ENCODE measurements around the gene WFIKKN1.
"Not testable (repeated sequence)": the region's sequence is repeated elsewhere in the genome, so short reads cannot be mapped to it uniquely, and the experiment has no call there.

WFIKKN1 gene

DNA sequence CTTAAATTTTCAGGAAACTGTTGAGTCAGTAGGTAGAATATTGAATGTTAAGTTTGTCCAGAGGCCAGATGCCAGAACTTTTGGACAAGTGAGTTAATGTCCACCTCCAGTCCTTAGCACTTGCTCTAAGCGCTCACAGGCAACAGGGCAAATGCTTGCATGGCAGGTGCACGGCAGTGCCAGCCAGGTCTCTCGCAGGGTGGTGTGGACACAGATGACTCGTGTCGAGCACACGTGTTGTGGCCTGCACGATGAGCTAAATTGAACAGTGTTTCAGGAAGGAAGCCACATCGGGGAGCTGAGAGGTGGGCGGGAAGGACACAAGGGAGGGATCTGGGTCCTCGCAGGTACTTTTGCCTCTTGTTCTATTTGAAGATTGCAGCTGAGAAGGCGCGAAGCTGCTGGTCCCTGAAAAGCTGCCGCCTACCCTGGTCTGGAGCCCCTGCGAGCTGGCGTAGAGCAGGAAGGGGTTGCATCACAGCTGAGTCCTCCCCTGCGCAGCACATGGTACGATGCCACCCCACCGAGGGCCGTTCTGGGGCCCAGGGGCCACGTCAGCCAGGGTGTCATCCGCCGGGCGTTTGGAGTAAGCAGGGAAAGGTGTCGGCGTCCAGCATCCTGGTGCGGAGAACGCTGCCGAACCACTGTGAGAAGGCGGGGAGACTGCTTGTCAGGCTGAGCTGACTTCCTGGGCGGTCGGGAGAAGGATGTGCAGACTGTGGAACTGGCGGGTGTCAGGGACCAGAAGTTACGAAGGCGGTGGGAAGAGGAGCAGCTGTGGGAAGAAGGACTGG, 34.6 kb upstream of the WFIKKN1 start:
- DNase-seq: no peak

DNA sequence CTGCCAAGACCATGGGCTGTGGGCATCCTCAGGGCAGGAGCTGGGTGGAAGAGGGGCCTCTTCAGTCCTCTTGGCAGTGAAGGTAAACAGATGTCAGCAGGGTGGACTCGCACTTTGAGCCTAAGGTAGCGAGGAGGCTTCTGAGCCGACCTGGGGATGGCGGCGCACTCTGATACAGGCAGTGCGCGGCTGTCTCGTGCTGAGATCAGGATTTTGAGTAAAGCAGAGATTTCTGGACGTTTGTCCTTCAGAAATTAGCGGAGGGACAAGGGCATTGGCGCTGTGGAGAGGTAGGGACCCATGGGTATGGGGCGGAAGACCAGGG, 34.1 kb upstream of the WFIKKN1 start:
- DNase-seq: no peak

- not testable (repeated sequence) for DNase-seq
Measured at GRCh38 chr16:597655-598054, 33.1 kb upstream of the WFIKKN1 start.

GRCh38 chr16:598823-599739, 31.7 kb upstream of the WFIKKN1 start:
- DNase-seq: no peak

DNA sequence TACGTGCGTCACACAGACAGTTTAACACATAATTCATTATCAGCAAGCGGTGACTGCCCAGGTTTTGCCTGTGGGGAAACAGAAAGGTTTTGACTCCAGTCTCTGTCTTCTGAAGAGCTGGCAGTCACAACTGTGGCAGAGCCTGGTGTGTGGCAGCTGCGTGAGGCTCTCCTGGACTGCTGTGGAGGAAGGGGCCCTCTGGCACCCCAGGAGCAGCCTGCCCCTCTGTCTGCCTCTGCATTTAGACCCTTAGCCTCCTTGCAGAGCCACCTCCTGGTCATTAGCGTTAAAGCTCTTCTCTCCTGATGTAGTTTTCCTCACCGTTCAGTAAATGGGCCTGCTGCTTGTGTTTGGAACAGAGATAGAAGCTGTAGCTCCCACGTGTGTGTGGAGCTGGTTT, 30.0 kb upstream of the WFIKKN1 start:
- no peak for DNase-seq

DNA sequence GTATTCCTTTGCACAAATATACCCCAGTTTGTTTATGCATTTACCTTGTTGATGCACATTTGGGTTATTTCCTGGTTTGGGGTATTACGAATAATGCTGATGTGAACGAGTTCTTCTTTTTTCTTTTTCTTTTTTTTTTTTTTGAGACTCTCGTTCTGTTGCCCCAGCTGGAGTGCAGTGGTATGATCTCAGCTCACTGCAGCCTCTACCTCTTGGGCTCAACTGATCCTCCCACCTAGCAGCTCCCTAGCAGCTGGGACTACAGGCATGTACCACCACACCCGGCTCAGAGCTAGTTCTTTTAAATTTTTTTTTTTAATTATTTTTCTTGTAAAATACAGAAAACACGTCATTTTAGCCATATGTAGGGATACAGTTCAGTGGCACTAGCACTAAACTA, 26.9 kb upstream of the WFIKKN1 start:
- no peak for DNase-seq

GRCh38 chr16:606656-607307, 24.0 kb upstream of the WFIKKN1 start:
- DNase-seq: no peak

DNA sequence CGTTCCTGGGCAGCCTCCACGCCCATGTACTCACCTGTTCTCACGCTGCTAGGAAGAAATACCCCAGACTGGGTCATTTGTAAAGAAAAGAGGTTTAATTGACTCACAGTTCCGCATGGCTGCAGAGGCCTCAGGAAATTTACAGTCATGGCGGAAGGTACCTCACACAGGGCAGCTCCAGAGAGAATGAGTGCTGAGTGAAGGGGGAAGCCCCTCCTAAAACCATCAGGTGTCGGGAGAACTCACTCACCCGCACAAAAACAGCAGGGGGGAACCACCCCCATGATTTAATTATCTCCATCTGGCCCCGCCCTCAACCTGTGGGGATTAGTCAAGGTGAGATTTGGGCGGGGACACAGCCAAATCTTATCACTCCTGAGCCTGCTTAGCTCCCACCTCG, 22.8 kb upstream of the WFIKKN1 start:
- no peak for DNase-seq

DNA sequence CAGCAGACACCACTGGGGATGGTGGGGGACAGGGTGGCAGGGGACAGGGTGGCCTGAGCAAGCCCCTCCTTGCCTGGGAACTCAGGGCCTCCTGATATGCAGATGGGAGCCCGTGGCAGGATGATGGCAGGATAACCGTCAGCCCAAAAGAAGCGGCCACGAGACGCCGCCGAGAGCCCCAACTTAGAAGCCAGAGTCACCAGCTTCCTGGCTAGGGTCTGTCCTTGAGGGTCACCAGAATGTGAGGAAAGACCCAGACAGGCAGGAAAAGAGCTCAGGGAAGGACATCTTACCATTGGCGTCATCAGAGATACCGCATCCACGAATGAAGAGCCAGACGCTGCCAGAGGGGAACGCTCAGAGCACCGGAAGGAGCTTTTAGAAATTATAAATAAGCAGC, 21.5 kb upstream of the WFIKKN1 start:
- DNase-seq: no peak

DNA sequence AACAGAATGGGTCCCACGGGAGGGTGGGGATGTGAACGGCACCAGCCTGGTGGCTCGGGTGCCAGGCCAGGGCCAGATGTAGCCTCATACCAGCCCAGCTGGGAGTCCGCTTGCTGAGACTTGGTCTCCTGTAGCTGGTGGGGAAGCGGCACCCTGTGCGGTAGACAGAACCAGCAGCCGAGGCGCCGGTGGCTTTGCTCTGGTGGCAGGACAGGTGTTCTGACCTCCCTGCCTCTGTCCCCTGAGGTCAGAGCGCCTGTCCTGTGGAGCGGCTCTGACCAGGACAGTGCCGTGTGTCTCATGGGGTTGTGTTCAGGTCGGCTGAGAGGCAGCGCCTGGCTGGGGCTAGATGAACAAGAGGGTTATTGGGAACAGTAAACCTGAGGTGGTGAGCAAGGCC, 20.8 kb upstream of the WFIKKN1 start:
- no peak for DNase-seq

GRCh38 chr16:610513-611381, 20.0 kb upstream of the WFIKKN1 start:
- no peak for DNase-seq

DNA sequence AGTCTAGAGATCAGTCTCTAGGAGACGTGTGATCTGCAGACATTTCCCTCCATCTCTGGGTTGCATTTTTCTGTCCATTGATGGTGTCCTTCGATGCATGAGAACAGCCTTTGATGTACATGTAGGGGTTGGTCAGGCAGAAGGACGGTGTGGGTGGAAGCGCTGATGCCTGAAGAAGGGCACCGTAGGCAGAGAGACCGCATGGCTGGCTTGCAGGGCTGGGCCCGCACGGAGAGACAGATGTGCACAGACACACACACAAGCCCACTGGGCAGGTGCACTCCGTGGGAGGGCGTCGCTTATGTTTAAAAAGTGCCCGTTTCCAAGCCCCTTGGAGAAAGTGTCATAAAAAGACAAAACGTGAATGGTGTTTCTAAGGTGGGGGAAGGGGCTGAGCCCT, 15.7 kb upstream of the WFIKKN1 start:
- DNase-seq: no peak

DNA sequence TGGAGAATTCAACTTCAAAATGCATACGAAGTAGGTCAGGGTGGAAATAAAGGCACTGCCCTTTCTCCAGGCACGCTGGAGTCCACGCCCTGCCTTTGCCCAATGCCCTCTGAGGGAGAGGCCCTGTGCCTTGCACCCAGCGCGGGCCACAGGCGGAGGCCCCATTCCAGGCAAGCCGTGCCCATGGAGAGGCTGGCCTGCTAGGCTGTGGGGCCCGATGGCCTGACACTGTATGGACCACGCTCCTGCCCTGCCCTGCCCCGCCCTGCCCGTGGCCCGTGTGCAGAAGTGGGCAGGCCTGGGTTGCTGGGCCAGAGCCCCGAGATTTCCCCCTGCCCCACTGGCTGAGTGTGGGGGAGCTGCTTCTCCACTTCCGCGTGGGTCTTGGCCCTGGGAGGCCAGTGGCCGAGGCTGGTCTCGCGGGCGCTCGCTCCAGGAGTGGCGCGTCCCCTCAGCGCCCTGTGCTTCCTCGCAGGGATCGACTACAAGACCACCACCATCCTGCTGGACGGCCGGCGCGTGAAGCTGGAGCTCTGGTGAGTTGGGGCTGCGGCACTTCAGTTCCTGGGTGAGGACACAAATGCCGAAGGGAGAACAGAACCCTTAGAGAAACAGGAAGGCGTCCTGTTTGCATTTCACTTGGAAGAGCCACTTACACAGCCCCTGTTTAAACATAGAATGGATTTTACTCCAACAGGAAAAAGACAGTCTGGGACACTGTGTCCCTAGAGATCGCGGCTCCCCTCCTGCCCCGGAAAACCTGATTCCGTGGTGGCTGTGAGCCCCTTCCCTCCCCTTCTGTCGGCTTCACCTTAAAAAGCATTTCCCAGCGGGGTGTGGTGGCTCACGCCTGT, 13.8 kb upstream of the WFIKKN1 start:
- DNase-seq: no peak

DNA sequence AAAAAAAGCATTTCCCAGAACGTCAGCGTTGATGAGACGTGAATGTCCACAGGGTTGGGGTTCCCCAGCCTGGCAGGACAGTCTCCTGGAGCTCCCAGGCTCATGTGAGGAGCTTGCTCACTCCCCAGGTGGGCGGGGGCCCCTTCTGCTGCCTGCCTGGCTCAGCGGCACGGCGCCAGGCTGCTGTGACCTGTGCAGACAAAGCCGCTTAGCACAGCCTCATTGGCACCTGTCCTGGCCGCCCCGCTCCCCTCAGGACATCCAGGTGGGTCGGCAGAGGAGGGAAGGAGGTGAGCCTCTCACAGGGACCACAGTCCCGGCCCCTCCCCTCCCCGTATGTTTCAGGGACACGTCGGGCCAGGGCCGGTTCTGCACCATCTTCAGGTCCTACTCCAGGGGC, 12.9 kb upstream of the WFIKKN1 start:
- DNase-seq: no peak

DNA sequence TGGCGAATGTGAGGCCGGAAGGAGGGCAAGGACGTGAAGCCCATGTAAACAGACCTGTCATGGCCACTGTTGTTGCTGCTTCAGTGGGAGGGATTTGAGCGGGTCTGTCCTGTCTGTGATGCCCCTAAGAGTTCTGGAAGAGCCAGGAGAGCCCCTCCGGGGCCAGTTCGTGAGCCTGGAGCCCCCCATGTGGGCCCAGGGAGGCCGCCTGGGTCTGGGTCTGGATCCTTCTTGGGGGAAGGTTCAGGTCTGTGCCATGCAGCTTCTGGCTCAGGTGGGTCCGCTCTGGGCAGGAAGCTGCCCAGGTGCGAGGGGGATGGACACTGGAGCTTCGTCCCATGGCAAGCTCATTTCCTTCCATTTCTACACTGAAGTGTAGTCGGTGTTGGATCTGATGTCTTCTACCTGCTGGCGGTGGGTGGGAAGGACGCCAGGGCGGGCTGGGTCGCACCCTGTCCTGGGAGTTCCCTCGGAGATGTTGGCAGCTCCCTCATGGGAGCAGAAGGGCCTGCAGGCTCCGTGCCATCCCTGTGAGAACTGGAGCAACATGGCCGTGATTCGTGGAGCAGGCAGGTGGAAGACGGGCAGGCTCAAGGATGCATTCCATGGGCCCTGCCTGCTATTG, 11.2 kb upstream of the WFIKKN1 start:
- no peak for DNase-seq

DNA sequence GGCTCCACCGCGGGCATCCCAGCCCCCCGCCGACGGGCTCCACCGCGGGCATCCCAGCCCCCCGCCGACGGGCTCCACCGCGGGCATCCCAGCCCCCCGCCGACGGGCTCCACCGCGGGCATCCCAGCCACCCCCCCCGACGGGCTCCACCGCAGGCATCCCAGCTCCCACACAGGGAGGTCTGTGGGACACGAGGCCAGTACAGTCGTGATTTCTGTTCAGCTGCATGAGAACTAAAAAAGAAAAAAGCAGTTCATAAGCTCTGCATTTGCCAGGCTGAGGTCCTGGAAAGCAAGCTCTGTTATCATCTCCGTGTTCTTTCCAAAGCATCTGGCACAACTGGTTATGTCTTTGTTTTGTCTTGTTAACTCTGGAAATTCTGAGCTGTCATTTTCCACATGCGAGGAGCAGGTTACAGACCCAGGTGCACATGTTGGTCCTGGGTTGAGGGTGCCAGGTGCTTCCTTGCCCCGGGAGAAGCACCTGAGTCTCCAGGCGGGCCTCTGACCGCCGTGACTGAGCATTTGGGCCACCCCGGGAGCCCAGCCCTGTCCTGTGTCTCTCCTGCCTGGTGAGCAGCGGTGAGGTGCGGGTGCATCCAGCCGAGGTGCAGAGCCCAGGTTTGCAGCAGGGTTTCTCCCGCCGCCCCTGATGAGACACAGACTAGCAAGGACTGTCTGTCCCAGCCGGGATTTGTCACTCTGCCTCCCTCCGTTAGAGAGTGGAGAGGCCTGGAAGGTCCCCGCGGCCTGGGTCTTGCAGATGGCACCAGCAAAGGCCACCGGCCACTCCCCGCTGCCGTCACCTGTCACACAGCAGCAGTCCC, 9.9 kb upstream of the WFIKKN1 start:
- DNase-seq: no peak

GRCh38 chr16:621526-622105, 9.2 kb upstream of the WFIKKN1 start:
- DNase-seq: no peak

GRCh38 chr16:622920-623280, 7.9 kb upstream of the WFIKKN1 start:
- no peak for DNase-seq

DNA sequence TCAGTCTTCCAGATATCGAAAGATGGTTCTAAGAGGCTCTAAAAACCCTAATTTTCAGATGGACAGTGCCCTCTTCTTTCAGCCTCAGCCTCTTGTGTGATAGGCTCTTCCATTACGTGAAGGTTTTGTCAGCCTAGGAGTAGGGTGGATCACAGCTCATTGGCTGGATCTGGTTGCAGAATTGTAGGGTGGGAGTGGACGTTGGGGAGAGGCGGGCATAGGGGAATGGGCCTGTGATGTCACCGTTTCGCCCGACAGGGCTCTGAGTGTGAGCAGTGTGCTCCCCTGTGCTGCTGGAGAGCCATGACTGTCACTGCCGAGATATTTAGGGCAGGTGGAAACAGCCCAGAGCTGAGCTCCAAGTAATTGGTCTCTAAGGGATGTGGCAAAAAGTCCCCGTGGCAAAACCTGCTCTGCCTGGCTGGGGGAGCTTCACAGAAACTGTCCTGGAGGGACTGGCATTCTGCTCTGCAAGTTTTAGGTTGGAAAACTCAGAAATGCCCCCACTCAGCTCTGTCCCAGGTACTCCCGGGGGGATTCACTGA, 6.2 kb upstream of the WFIKKN1 start:
- DNase-seq: no peak
